Activated CD8-positive, alpha-beta memory T cell treated with anti-CD3 and anti-CD28 coated beads for 36 hours (primary cell): Measurements from ENCODE around the gene FRMD8. TPM values are rescaled to one million over a fixed set of nuclear protein-coding genes. Genes with fewer than 3 reads are reported as not detected.

Source experiments
- CTCF ChIA-PET: fragments of 350-600 bp; sonication (Branson Sonifier 250); formaldehyde crosslinking; loops from one replicate; lab custom pipeline; 2021; ENCODE audit warnings: antibody characterized with exemption; lab: Charles Lee
- POLR2A ChIA-PET: fragments of 350-600 bp; sonication (Branson Sonifier 250); formaldehyde crosslinking; loops from one replicate; lab custom pipeline; 2021; ENCODE audit warnings: antibody characterized with exemption; lab: Charles Lee
- total RNA-seq, 2 experiments: library from RNA; stranded (reverse); gene quantifications; one replicate each; pipeline ENCODE4 v1.2.3, GENCODE V29; 2021

The FRMD8 gene
- total RNA-seq, 2 experiments from 2014 or later: 39.3 to 44.2 TPM

DNA sequence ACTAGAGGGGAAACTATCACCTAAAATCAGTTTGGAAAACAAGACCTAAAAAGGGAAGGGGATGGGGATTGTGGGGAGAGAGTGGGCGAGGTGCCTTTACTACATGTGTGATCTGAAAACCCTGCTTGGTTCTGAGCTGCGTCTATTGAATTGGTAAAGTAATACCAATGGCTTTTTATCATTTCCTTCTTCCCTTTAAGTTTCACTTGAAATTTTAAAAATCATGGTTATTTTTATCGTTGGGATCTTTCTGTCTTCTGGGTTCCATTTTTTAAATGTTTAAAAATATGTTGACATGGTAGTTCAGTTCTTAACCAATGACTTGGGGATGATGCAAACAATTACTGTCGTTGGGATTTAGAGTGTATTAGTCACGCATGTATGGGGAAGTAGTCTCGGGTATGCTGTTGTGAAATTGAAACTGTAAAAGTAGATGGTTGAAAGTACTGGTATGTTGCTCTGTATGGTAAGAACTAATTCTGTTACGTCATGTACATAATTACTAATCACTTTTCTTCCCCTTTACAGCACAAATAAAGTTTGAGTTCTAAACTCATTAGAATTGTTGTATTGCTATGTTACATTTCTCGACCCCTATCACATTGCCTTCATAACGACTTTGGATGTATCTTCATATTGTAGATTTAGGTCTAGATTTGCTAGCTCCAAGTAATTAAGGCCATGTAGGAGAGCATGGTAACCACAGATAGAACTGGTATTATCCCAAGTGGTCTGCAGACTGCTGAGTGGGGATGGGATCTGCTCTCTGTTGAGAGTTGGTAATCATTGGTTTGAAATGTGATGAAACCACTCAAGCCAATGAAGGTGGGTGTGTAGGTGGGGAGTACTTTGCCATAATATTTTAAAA, 39.8 kb downstream of the FRMD8 start:
- ChIA-PET CTCF (interaction anchor here (0.7 to 20.0 kb wide), 3 partner anchors 10 to 80 kb away, joined by 4 to 423 read pairs (median 5); partner anchors contain the start of gene MALAT1), POLR2A (interaction anchor here (0.5 to 17.5 kb wide), 4 partner anchors 9 to 78 kb away, joined by 3 to 2088 read pairs (median 24); partner anchors contain the start of gene MALAT1)

DNA sequence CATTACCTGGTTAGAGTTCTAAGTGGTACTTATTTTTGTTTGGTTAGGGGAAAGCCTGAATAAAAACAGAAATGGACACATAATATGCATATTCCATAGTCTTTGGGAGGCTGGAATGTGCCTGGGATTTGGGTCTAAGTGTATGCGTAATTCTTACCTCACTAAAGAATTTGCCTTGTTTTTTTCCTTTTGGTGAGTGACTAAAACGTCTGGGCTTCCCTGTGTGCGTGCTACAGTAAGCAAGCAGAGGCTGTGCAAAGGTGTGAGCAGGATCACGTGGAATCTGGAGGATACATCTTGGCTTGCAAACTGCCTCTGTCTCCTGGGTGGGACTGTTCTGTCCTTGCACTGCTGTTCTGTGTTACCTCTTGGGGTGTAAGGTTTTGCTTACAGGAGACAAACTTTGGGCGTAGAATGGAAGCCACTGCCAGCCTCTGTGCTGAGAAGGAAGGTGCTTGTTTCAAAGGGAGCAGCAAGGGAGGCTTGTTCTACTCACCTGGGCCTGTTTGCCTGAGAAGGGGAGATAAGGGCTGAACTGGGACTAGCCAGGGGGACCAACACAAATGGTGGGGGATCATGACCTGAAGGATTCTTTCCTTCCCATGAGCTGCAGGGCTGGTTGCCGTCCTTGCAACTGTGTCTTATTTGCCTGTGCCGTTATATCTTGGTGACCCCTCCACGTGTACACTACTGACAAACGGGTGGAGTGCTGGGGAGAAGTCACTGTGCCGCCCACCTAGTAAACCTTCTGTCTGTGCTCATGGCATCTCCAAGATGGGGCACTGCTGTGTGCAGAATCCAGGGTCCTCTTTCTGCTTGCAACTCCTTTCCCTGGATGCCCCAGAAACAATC, 40.6 kb downstream of the FRMD8 start:
- CTCF ChIA-PET: interaction anchor here (20.0 kb wide), 1 partner anchor 79 kb away, joined by 423 read pairs; the partner anchor contains the start of gene MALAT1
- POLR2A ChIA-PET: interaction anchor here (0.5 to 17.5 kb wide), 4 partner anchors 8 to 77 kb away, joined by 10 to 2088 read pairs (median 49); partner anchors contain the start of gene MALAT1

DNA sequence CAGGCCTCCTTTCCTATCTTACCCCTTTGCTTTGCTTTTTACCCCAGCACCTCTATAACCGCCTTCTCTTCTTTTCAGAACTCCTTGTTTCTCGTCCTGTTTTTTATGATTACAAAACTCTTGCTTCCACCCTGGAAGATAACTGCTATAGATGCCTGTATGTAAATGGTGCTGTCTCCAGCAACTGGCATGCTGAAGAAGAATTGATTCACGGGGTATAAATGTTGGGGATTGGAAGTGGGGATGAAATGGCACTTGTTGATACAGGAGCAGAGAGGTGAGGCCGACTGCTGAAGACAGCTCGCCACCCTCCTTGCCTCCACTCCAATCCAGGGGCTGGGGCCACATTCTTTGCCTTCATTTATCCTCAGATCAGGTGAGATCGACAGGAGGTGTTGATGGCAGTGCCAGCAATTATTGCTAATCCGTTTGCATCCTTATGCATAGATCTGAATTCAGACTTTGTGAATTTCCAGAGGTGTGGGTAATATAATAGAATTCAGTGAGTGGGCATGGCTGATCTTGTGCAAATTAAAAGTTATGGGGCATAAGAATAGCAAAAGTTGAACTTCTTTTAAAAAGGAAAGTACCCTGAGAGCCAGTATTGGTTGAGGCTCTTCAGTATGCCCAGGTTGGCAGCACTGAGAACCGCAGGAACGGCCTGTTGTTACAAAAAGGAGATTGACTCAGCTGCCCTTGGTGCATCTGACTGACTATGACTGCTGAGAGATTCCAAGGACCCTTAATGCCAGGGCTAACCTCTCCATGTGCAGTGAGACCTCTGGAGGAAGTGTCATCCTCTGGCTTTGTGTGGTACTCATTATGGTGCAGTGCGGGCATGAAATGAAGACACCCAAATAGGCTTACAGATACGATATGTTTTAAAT, 41.5 kb downstream of the FRMD8 start:
- ChIA-PET CTCF (interaction anchor here (20.0 kb wide), 1 partner anchor 78 kb away, joined by 423 read pairs; the partner anchor contains the start of gene MALAT1), POLR2A (interaction anchor here (4.3 to 17.5 kb wide), 2 partner anchors 9 to 76 kb away, joined by 59 to 2088 read pairs; partner anchors contain the start of gene MALAT1)

DNA sequence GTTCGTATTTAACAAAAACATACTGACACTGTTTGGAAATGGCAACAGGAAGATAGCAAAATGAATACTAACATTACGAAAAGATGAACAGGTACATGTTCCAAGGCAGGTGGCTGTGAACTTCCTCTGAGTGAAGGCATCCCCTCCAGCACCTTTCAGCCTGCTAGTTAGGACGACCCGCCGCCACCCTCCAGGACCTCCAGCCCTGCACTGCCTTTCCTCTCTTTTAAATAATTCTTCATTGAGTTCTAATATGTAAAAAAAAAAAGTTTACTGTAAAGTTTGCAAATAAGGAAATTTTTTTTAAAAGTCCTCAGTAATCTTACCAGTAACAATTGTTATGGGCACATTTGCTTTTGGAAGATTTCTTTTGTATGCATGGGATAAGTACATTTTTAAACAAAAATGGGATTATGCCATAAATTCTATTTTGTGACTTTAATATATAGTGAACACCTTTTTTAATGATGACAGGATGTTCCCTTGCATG, 42.2 kb downstream of the FRMD8 start:
- ChIA-PET POLR2A (interaction anchor here (0.8 to 17.5 kb wide), 3 partner anchors 10 to 75 kb away, joined by 3 to 2088 read pairs (median 59); partner anchors contain the start of gene MALAT1), CTCF (interaction anchor here (20.0 kb wide), 1 partner anchor 78 kb away, joined by 423 read pairs; the partner anchor contains the start of gene MALAT1)

DNA sequence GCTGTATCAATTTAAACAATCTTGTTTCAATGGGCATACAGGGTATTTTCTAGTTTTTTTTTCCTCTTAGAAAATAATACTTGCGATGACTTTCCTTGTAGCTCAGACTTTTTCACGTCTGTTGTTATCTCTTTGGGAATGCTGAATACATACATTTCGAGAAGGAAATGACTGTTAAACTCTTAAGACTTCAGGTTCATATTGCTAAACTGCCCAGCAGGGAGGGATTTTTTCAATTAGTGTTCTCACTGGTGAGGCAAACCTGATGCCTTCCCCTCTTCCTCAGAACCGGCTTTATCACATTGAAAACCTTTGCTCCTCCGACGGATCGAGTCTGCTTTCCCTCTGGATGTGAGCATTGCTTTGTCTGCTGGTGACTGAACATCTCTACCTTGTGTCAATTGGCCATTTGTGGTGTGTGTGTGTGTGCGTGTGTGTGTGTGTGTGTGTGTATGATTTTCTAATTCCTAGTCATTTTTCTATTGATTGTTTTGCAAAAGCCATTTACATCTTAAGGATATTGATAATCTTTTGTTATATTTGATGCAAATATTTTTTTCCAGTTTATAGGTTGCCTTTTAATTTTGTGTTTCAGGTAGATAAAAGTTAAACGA, 42.7 kb downstream of the FRMD8 start:
- CTCF ChIA-PET: interaction anchor here (20.0 kb wide), 1 partner anchor 77 kb away, joined by 423 read pairs; the partner anchor contains the start of gene MALAT1
- POLR2A ChIA-PET: interaction anchor here (0.6 to 17.5 kb wide), 4 partner anchors 10 to 86 kb away, joined by 3 to 2088 read pairs (median 31); partner anchors contain the start of gene MALAT1

DNA sequence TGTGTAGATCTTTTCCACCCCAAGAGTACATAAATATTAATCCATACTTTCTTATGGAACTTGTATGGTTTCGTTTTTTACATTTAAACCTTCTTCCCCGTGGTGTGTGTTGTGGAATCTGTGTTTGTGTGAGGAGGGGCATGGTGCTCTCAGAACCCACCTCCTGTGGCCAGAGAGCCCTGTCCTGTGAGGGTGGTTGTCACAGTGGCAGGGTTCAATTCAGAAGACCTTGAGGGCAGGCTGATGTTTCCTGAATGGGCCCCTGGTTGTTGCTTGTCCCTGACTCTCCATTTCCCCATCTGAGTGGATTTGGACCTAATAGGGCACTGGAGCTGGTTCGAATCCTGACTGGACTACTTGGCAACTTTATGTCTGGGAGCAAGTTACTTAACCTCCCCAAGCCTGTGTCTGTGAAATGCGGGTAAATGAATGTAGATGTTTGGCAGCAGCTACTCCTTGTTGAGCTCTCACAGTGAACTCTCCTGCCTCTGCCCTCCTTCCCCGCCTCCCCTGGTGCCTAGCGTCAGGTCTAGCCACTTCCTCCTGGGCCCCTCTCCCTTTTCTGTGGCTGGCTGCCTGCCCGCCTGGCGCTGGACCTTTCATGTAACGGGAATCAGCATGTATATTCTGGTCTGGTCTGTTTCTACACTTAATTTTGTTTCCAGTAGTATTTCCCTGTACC, 43.4 kb downstream of the FRMD8 start:
- POLR2A ChIA-PET: interaction anchor here (0.6 to 17.5 kb wide), 5 partner anchors 11 to 85 kb away, joined by 3 to 2088 read pairs (median 9); partner anchors contain the start of gene MALAT1
- CTCF ChIA-PET: interaction anchor here (1.1 to 20.0 kb wide), 2 partner anchors 8 to 76 kb away, joined by 3 to 423 read pairs; partner anchors contain the start of gene MALAT1

GRCh38 chr11:65430406-65431217, 44.2 kb downstream of the FRMD8 start:
- ChIA-PET POLR2A (interaction anchor here (1.1 to 17.5 kb wide), 4 partner anchors 12 to 74 kb away, joined by 3 to 2088 read pairs (median 34); partner anchors contain the start of gene MALAT1), CTCF (interaction anchor here (1.1 to 20.0 kb wide), 2 partner anchors 9 to 76 kb away, joined by 3 to 423 read pairs; partner anchors contain the start of gene MALAT1)

- ChIA-PET POLR2A (interaction anchor here (0.6 to 1.1 kb wide), 3 partner anchors 52 to 74 kb away, joined by 4 to 6 read pairs (median 6); no protein-coding TSS in a partner anchor), CTCF (no interaction called here)
Measured at GRCh38 chr11:65431451-65432099, 45.1 kb downstream of the FRMD8 start.

- ChIA-PET POLR2A (interaction anchor here (0.6 to 1.1 kb wide), 7 partner anchors 11 to 84 kb away, joined by 3 to 11 read pairs (median 4); no protein-coding TSS in a partner anchor), CTCF (interaction anchor here (0.6 to 1.0 kb wide), 3 partner anchors 13 to 65 kb away, joined by 3 to 11 read pairs (median 4); no protein-coding TSS in a partner anchor)
Measured at GRCh38 chr11:65432100-65432650, 45.7 kb downstream of the FRMD8 start.

DNA sequence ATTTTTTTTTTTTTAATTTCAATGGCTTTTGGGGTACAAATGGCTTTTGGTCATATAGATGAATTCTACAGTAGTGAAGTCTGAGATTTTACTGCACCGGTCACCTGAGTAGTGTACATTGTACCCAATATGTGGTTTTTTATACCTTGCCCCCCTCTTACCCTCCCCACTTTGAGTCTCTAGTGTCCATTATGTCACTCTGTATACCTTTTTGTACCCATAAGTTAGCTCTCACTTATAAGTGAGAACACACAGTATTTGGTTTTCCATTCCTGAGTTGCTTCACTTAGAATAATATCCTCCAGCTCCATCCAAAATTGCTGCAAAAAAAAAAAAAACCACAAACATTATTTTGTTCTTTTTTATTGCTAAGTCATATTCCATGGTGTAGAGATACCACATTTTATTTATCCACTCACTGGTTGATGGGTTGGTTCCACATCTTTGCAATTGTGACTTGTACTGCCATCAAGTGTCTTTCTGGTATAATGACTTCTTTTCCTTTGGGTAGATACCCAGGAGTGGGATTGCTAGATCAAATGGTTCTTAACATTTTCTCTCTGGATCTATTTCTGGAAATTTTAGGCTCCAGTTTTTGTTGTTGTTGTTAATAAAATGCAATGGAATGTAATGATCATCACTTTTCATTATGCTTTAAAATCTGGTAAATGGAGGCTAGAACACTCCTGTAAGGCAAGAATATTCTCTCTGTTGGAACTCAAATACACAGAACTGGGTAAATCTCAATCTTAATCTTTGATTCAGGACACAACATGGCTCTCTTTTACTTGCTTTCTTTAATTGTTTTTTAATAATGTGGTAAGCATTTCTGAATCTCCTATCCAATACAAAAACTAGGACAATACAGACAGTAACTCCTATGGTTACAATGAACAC, 46.5 kb downstream of the FRMD8 start:
- POLR2A ChIA-PET: interaction anchor here (0.6 to 1.1 kb wide), 7 partner anchors 12 to 84 kb away, joined by 3 to 11 read pairs (median 3); no protein-coding TSS in a partner anchor
- CTCF ChIA-PET: interaction anchor here (0.6 to 1.0 kb wide), 3 partner anchors 14 to 64 kb away, joined by 3 to 11 read pairs (median 4); no protein-coding TSS in a partner anchor

DNA sequence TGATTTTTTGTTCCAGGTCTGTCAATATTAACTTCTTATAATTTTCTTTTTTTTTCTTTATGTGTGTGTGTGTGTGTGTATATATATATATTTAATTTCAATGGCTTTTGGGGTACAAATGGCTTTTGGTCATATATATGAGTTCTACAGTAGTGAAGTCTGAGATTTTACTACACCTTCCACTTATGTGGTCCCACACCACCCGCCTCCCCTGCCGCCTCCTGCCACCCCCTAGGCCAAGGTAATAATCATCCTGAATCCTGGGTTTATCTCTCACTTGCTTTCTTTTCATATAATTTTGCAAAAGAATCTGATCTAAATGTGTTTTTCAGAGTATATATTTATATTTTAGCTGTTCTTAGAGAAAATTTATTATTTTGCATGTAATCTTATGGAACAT, 47.2 kb downstream of the FRMD8 start:
- ChIA-PET POLR2A (interaction anchor here (0.7 to 1.1 kb wide), 3 partner anchors 11 to 73 kb away, joined by 3 to 5 read pairs (median 3); partner anchors contain the start of genes MALAT1 and NEAT1), CTCF (no interaction called here)

DNA sequence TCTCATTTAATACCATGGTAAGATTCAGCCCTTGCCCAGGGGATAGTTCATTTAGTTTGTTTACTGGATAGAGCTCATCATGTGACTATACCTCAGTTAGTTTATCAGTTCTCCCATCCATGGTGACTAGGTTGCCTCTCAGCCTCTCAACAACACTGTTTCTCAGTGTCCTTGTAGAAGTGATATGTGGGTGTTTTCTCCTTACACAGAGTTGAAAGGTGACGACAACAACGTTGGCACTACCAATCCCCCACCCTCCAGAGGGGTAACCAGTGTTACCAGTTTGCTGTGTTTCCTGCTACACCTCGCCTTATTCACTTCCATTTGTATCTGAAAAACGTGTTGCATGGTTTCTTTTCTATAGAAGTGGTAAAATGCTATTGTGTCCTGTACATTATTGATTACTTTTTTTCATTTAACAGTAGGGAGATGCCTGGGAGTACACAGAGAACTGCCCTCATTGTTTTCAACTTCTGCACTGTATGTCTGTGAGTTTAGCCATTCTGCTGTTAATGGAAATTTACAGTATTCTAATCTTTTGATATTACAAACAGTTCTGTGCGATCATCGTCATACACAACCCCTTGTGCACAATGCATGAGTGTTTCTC, 47.7 kb downstream of the FRMD8 start:
- CTCF ChIA-PET: no interaction called here
- POLR2A ChIA-PET: interaction anchor here (0.7 to 1.1 kb wide), 3 partner anchors 12 to 72 kb away, joined by 3 to 5 read pairs (median 3); partner anchors contain the start of genes MALAT1 and NEAT1
